Measurements from ENCODE around the gene INHBE.
"Not testable (repeated sequence)": the region's sequence is repeated elsewhere in the genome, so short reads cannot be mapped to it uniquely, and the experiment has no call there.

INHBE gene

GRCh38 chr12:57430931-57431566 is 24.1 kb upstream of the INHBE start, which contains the start of gene R3HDM2:
TSS of gene R3HDM2 (minus strand) at chr12:57431043. CDS start at chr12:57310428, 120,615 bp downstream.
- DNase-seq (peak; percentile 92), ATAC-seq (replicated peaks) (peak; percentile 94)
- Mint-ChIP-seq H3K36me3 (peaks cover 0 to 19% of the 10 kb centered on the region in 2 donors), H3K4me3 (peak within 1 kb of the TSS; percentile 97), H3K4me1 (peaks cover 25 to 38% of the 10 kb centered on the region in 2 donors), H3K27me3 (no peaks in the 10 kb centered on the region), H3K27ac (peak within 1 kb of the TSS; percentile 99), H3K9me3 (no peaks in the 10 kb centered on the region)

GRCh38 chr12:57431654-57432188 is 23.4 kb upstream of the INHBE start:
- peaks cover 21 to 33% of the 10 kb centered on the region in 2 donors for H3K4me1 Mint-ChIP-seq
- no peak for DNase-seq
- H3K36me3 Mint-ChIP-seq, result peaks cover 0 to 15% of the 10 kb centered on the region in 2 donors
- peak overlapping the region; percentile 86 to 97 for H3K4me3 Mint-ChIP-seq
- no peak for ATAC-seq (replicated peaks)
- H3K27me3 Mint-ChIP-seq, result no peaks in the 10 kb centered on the region
- H3K27ac Mint-ChIP-seq, result peak overlapping the region; percentile 99
- no peaks in the 10 kb centered on the region for H3K9me3 Mint-ChIP-seq

GRCh38 chr12:57433370-57433769 is 21.7 kb upstream of the INHBE start:
- Mint-ChIP-seq H3K27me3 (no peaks in the 10 kb centered on the region), H3K4me1 (peaks cover 15 to 21% of the 10 kb centered on the region in 2 donors), H3K9me3 (no peaks in the 10 kb centered on the region), H3K4me3 (no peak overlapping the region), H3K27ac (no peak overlapping the region), H3K36me3 (peaks cover 0 to 10% of the 10 kb centered on the region in 2 donors)
- no peak for ATAC-seq (replicated peaks)
- DNase-seq, result no peak

- DNase-seq (no peak), ATAC-seq (replicated peaks) (no peak)
- Mint-ChIP-seq H3K36me3 (peaks cover 0 to 5% of the 10 kb centered on the region in 2 donors), H3K4me3 (peak within 1 kb of the TSS in 1 of 2 donors; percentile 3), H3K27ac (peak within 1 kb of the TSS; percentile 47), H3K9me3 (no peaks in the 10 kb centered on the region), H3K4me1 (peaks cover 11 to 14% of the 10 kb centered on the region in 2 donors), H3K27me3 (no peaks in the 10 kb centered on the region)
Measured at GRCh38 chr12:57434517-57435223, 20.4 kb upstream of the INHBE start, which contains the start of gene INHBC. TSS of gene INHBC (plus strand) at chr12:57434784. CDS start at chr12:57434887, 103 bp downstream.

- H3K27ac Mint-ChIP-seq, result no peak overlapping the region
- peak overlapping the region in 1 of 2 donors; percentile 3 for H3K4me3 Mint-ChIP-seq
- H3K36me3 Mint-ChIP-seq, result no peaks in the 10 kb centered on the region
- DNase-seq (no peak), ATAC-seq (replicated peaks) (no peak)
- H3K4me1 Mint-ChIP-seq, result peaks cover 11 to 14% of the 10 kb centered on the region in 2 donors
- H3K27me3 Mint-ChIP-seq, result no peaks in the 10 kb centered on the region
- no peaks in the 10 kb centered on the region for H3K9me3 Mint-ChIP-seq
Measured at GRCh38 chr12:57435293-57435692, 19.8 kb upstream of the INHBE start.

- Mint-ChIP-seq H3K4me1 (peaks cover 5 to 6% of the 10 kb centered on the region in 2 donors), H3K27ac (no peak overlapping the region), H3K36me3 (peaks cover 0 to 5% of the 10 kb centered on the region in 2 donors), H3K9me3 (peaks cover 0 to 1% of the 10 kb centered on the region in 2 donors), H3K27me3 (peaks cover 0 to 6% of the 10 kb centered on the region in 2 donors), H3K4me3 (no peak overlapping the region)
- DNase-seq (no peak), ATAC-seq (replicated peaks) (no peak)
Measured at GRCh38 chr12:57438400-57438799, 16.7 kb upstream of the INHBE start.

- peaks cover 0 to 5% of the 10 kb centered on the region in 2 donors for H3K36me3 Mint-ChIP-seq
- ATAC-seq (replicated peaks) (no peak), DNase-seq (no peak)
- peaks cover 0 to 6% of the 10 kb centered on the region in 2 donors for H3K27me3 Mint-ChIP-seq
- peaks cover 0 to 1% of the 10 kb centered on the region in 2 donors for H3K9me3 Mint-ChIP-seq
- H3K4me3 Mint-ChIP-seq, result no peak overlapping the region
- H3K4me1 Mint-ChIP-seq, result peaks cover 3 to 7% of the 10 kb centered on the region in 2 donors
- no peak overlapping the region for H3K27ac Mint-ChIP-seq
Measured at GRCh38 chr12:57439762-57440266, 15.3 kb upstream of the INHBE start.

GRCh38 chr12:57441393-57441792 is 13.7 kb upstream of the INHBE start:
- not testable (repeated sequence) for ATAC-seq (replicated peaks); H3K4me1 Mint-ChIP-seq; DNase-seq; H3K27ac Mint-ChIP-seq; H3K27me3 Mint-ChIP-seq; H3K4me3 Mint-ChIP-seq; H3K36me3 Mint-ChIP-seq; H3K9me3 Mint-ChIP-seq

GRCh38 chr12:57441846-57442427 is 13.2 kb upstream of the INHBE start:
- peaks cover 0 to 9% of the 10 kb centered on the region in 2 donors for H3K36me3 Mint-ChIP-seq
- peaks cover 1 to 4% of the 10 kb centered on the region in 2 donors for H3K9me3 Mint-ChIP-seq
- no peak for ATAC-seq (replicated peaks)
- no peak for DNase-seq
- peaks cover 0 to 6% of the 10 kb centered on the region in 2 donors for H3K27me3 Mint-ChIP-seq
- H3K27ac Mint-ChIP-seq, result no peak overlapping the region
- no peak overlapping the region for H3K4me3 Mint-ChIP-seq
- H3K4me1 Mint-ChIP-seq, result peaks cover 12 to 13% of the 10 kb centered on the region in 2 donors

GRCh38 chr12:57444337-57444736 is 10.8 kb upstream of the INHBE start:
- Mint-ChIP-seq H3K36me3 (peaks cover 1 to 16% of the 10 kb centered on the region in 2 donors), H3K4me1 (peaks cover 12 to 14% of the 10 kb centered on the region in 2 donors)
- ATAC-seq (replicated peaks); DNase-seq; H3K4me3 Mint-ChIP-seq; H3K27me3 Mint-ChIP-seq; H3K27ac Mint-ChIP-seq; H3K9me3 Mint-ChIP-seq: not testable (repeated sequence)

- H3K4me3 Mint-ChIP-seq, result no peak overlapping the region
- H3K4me1 Mint-ChIP-seq, result peaks cover 13 to 14% of the 10 kb centered on the region in 2 donors
- H3K36me3 Mint-ChIP-seq, result peaks cover 1 to 16% of the 10 kb centered on the region in 2 donors
- peaks cover 0 to 6% of the 10 kb centered on the region in 2 donors for H3K27me3 Mint-ChIP-seq
- peaks cover 1 to 4% of the 10 kb centered on the region in 2 donors for H3K9me3 Mint-ChIP-seq
- ATAC-seq (replicated peaks) (peak; percentile 12 to 19), DNase-seq (no peak)
- H3K27ac Mint-ChIP-seq, result peak overlapping the region; percentile 3
Measured at GRCh38 chr12:57444744-57445143, 10.4 kb upstream of the INHBE start.

- Mint-ChIP-seq H3K27ac (no peak overlapping the region), H3K4me3 (no peak overlapping the region), H3K4me1 (peaks cover 28 to 30% of the 10 kb centered on the region in 2 donors), H3K36me3 (peaks cover 7 to 27% of the 10 kb centered on the region in 2 donors), H3K9me3 (peaks cover 4 to 5% of the 10 kb centered on the region in 2 donors), H3K27me3 (peaks cover 0 to 6% of the 10 kb centered on the region in 2 donors)
- ATAC-seq (replicated peaks) (no peak), DNase-seq (no peak)
Measured at GRCh38 chr12:57446292-57446960, 8.7 kb upstream of the INHBE start.

GRCh38 chr12:57448669-57449068 is 6.4 kb upstream of the INHBE start:
- Mint-ChIP-seq H3K36me3 (peaks cover 7 to 27% of the 10 kb centered on the region in 2 donors), H3K9me3 (peaks cover 4% of the 10 kb centered on the region in 2 donors), H3K4me3 (no peak overlapping the region), H3K27ac (no peak overlapping the region), H3K27me3 (no peaks in the 10 kb centered on the region), H3K4me1 (peaks cover 41 to 50% of the 10 kb centered on the region in 2 donors)
- ATAC-seq (replicated peaks) (no peak), DNase-seq (no peak)

All from stimulated activated naive B cell treated with anti-CD40 and anti-IgM and Interleukin-4, amounts not matched to agents 10 μg/mL and 1 μg/mL and 100 μg/mL, for 72 hours (primary cell).